ENCODE data around the gene GNG4.

Gene GNG4

DNA sequence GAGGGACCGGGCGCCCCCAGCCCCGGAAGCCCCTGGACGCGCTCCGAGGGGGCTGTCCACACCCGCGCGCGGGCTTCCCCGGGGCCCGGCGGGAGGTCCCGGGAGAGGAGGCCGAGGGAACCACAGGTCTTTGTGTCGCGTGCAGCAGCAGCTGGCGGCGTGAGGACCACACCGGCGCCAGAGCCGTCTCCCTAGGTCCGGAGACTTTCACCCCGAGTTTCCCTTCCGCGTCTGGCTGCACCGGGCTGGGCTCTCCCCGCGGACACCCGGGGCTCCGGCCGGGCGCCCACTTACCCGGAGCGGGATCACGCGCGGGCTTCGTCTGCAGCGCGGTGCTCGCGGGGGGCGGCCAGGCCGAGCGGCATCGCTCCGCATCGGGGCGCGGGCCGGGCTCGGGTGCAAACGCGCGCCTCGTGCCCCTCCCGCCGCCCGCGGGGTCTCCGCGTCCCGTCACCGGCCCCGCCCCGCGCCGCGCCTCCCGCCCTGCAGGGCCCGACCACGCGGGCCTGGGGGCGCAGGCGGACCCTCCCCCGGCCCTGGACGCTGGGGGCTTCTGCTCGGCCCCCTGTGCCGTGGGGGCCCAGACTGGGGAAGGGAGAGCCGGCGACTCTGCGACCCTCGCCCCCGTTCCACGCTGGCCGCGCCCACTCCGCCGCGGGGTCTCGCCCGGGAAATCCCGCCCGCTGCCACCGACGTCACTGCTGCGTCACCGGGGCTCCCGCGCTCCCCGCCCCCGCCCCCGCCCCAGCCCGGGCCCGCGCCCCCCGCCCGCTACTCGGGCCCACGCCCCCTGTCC, at the start of gene GNG4:
Gene GNG4, minus strand, starts transcription at position 417 of the 796 bp plus-strand sequence. CDS start 65,946 bp downstream, outside the sequence.
- Histone ChIP-seq H3K27me3 (ENCODE audit: control insufficient read depth, insufficient read depth, low read length) (peaks cover 10% of the 10 kb centered on the region), H3K36me3 (ENCODE audit: control insufficient read depth, insufficient read depth, low read length) (no peaks in the 10 kb centered on the region), H3K4me3 (ENCODE audit: low read length) (peak within 1 kb of the TSS; percentile 62), H3K4me1 (ENCODE audit: control insufficient read depth, insufficient read depth, low read length) (no peaks in the 10 kb centered on the region), H3K27ac (ENCODE audit: low read depth, low read length) (no peak within 1 kb of the TSS), H3K9ac (ENCODE audit: low read length) (no peak within 1 kb of the TSS)

DNA sequence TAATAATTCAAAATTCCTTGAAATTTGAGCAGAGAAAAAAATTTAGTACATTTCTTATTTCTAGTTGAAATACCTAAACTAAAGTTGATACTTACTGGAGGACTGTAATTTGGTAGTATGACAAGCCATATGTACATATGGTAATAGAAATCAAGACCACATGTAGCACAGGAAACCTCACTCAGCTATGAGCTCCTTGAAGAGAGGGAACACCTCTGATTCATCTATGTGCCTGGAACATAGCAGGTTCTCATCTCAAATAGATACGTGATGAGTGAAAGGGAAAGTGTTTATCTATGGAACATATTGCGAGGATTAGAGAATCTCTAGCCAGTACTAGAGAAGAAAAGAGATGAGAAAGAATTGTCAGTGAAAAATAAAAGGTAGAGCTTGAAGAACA, 47.9 kb upstream of the GNG4 start:
- Histone ChIP-seq H3K27me3 (ENCODE audit: control insufficient read depth, insufficient read depth, low read length) (no peaks in the 10 kb centered on the region), H3K4me3 (ENCODE audit: low read length) (no peak overlapping the region), H3K4me1 (ENCODE audit: control insufficient read depth, insufficient read depth, low read length) (no peaks in the 10 kb centered on the region), H3K9ac (ENCODE audit: low read length) (no peak overlapping the region), H3K27ac (ENCODE audit: low read depth, low read length) (no peak overlapping the region), H3K36me3 (ENCODE audit: control insufficient read depth, insufficient read depth, low read length) (peaks cover 11% of the 10 kb centered on the region)

DNA sequence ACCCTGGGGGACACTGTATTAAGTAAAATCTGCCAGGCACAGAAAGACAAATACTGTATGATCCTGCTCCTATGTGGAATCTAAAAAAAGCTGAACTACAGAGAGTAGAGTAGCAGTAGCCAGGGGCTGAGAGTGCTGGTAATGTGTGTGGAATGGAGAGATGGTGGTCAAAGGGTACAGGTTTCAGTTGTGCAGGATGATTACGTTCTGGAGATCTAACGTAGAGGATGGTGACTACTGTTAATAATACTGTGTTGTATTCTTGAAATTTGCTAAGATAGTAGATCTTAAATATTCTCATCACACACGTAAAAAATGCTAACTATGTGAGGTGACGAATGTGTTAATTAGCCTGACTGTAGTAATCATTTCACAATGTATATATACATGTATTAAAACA, 39.8 kb upstream of the GNG4 start:
- Histone ChIP-seq H3K36me3 (ENCODE audit: control insufficient read depth, insufficient read depth, low read length) (peaks cover 2% of the 10 kb centered on the region), H3K27ac (ENCODE audit: low read depth, low read length) (no peak overlapping the region), H3K4me3 (ENCODE audit: low read length) (no peak overlapping the region), H3K9ac (ENCODE audit: low read length) (no peak overlapping the region), H3K27me3 (ENCODE audit: control insufficient read depth, insufficient read depth, low read length) (no peaks in the 10 kb centered on the region), H3K4me1 (ENCODE audit: control insufficient read depth, insufficient read depth, low read length) (no peaks in the 10 kb centered on the region)

DNA sequence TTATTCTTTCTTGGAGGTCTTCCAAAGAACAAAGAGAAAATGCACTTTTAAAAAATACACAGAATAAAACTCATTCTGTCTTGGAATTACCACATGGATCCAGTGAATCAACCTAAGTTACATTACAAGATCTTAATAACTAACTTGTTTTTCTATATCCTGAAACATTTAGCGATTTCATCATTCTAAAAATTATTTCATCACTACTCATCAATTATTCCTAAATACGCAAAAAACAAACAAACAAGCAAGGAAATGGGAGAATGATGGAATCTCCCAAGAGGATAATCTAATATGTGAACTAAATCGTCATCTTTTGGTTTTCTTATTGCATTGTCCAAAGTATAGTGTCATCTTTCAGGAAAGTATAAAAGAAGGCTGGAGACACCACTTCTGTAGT, 38.5 kb upstream of the GNG4 start:
- H3K27me3 ChIP-seq (ENCODE audit: control insufficient read depth, insufficient read depth, low read length), result no peaks in the 10 kb centered on the region
- no peak overlapping the region for H3K9ac ChIP-seq (ENCODE audit: low read length)
- no peak overlapping the region for H3K4me3 ChIP-seq (ENCODE audit: low read length)
- H3K4me1 ChIP-seq (ENCODE audit: control insufficient read depth, insufficient read depth, low read length), result no peaks in the 10 kb centered on the region
- no peak overlapping the region for H3K27ac ChIP-seq (ENCODE audit: low read depth, low read length)
- peaks cover 2% of the 10 kb centered on the region for H3K36me3 ChIP-seq (ENCODE audit: control insufficient read depth, insufficient read depth, low read length)

DNA sequence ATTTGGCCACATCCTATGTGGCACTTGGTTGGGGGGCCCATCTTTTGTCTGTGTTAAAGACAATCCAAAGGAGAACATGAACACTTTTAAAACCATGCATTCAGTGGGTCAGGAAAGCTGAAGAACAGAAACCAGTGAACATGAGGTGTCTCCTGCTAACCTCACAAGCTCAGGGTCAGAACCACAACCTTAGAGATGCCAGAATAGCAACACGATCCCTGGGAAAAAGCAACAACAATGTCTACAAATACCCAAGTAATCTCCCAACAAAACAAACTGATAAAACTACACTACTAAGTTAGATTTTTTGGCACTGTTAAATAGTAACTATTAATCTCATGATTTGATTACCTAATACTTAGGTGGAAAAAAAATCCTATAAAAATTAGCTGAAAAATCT, 34.1 kb upstream of the GNG4 start:
- peaks cover 6% of the 10 kb centered on the region for H3K36me3 ChIP-seq (ENCODE audit: control insufficient read depth, insufficient read depth, low read length)
- H3K4me3 ChIP-seq (ENCODE audit: low read length), result no peak overlapping the region
- no peak overlapping the region for H3K27ac ChIP-seq (ENCODE audit: low read depth, low read length)
- H3K4me1 ChIP-seq (ENCODE audit: control insufficient read depth, insufficient read depth, low read length), result no peaks in the 10 kb centered on the region
- no peaks in the 10 kb centered on the region for H3K27me3 ChIP-seq (ENCODE audit: control insufficient read depth, insufficient read depth, low read length)
- no peak overlapping the region for H3K9ac ChIP-seq (ENCODE audit: low read length)

DNA sequence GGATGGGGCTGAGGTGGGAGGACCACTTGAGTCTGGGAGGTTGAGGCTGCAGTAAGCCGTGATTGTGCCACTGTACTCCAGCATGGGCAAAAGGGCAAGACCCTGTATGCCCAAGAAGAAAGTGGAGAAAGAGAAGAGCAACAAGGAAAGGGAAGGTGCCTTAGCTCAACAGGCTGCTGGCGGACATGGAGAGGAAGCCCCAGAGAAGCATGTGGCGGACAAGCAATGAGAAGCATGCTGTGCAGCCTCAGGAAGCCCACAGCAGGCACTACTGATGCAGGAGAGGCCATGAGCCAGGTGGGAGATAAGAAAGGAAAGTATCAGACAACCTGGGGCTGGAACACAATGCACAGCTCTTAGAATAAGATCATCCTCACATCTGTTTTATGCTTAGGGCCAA, 32.6 kb upstream of the GNG4 start:
- Histone ChIP-seq H3K4me1 (ENCODE audit: control insufficient read depth, insufficient read depth, low read length) (no peaks in the 10 kb centered on the region), H3K36me3 (ENCODE audit: control insufficient read depth, insufficient read depth, low read length) (peaks cover 6% of the 10 kb centered on the region), H3K27ac (ENCODE audit: low read depth, low read length) (no peak overlapping the region), H3K27me3 (ENCODE audit: control insufficient read depth, insufficient read depth, low read length) (no peaks in the 10 kb centered on the region), H3K9ac (ENCODE audit: low read length) (no peak overlapping the region), H3K4me3 (ENCODE audit: low read length) (no peak overlapping the region)

DNA sequence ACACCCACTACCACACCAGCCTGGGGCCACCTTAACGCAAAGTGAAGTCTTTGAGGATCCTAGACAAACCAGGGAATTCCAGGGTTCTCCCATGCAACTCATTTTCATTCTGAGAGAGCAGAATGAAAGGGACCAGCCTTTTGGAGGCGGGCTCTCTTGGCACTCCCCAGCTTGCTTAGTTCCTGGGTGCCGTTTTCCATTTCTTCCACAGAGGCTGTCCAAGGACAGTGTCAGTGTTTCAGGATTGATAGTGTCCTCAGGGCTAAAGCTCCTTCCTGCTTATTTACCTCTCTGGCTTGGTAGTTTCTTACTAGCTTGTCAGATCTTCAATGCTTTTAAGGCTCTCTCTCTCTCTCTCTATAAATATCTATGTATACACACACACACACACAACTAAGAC, 30.1 kb upstream of the GNG4 start:
- Histone ChIP-seq H3K4me1 (ENCODE audit: control insufficient read depth, insufficient read depth, low read length) (no peaks in the 10 kb centered on the region), H3K27me3 (ENCODE audit: control insufficient read depth, insufficient read depth, low read length) (no peaks in the 10 kb centered on the region), H3K9ac (ENCODE audit: low read length) (no peak overlapping the region), H3K4me3 (ENCODE audit: low read length) (no peak overlapping the region), H3K27ac (ENCODE audit: low read depth, low read length) (no peak overlapping the region), H3K36me3 (ENCODE audit: control insufficient read depth, insufficient read depth, low read length) (peaks cover 3% of the 10 kb centered on the region)

DNA sequence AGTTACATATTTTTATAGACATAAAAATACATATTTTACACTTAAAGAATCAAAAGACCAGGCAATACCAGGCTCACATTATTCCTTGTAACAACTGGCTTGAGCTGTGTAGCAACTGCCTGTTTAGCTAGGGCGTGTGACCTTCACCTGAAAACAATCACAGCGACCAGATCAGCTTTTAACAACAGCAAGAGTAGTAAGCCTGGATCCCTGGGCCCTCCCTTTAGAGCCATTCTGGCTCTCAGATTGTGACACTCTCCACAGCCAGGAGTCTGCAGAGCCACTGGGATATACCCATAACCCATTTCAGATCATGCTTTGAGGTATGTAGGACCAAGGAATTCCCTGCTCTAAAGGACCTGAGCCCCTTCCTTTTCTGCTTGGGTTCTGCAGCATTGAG, 29.4 kb upstream of the GNG4 start:
- no peak overlapping the region for H3K4me3 ChIP-seq (ENCODE audit: low read length)
- H3K4me1 ChIP-seq (ENCODE audit: control insufficient read depth, insufficient read depth, low read length), result no peaks in the 10 kb centered on the region
- H3K36me3 ChIP-seq (ENCODE audit: control insufficient read depth, insufficient read depth, low read length), result peaks cover 3% of the 10 kb centered on the region
- no peak overlapping the region for H3K9ac ChIP-seq (ENCODE audit: low read length)
- no peaks in the 10 kb centered on the region for H3K27me3 ChIP-seq (ENCODE audit: control insufficient read depth, insufficient read depth, low read length)
- H3K27ac ChIP-seq (ENCODE audit: low read depth, low read length), result no peak overlapping the region

DNA sequence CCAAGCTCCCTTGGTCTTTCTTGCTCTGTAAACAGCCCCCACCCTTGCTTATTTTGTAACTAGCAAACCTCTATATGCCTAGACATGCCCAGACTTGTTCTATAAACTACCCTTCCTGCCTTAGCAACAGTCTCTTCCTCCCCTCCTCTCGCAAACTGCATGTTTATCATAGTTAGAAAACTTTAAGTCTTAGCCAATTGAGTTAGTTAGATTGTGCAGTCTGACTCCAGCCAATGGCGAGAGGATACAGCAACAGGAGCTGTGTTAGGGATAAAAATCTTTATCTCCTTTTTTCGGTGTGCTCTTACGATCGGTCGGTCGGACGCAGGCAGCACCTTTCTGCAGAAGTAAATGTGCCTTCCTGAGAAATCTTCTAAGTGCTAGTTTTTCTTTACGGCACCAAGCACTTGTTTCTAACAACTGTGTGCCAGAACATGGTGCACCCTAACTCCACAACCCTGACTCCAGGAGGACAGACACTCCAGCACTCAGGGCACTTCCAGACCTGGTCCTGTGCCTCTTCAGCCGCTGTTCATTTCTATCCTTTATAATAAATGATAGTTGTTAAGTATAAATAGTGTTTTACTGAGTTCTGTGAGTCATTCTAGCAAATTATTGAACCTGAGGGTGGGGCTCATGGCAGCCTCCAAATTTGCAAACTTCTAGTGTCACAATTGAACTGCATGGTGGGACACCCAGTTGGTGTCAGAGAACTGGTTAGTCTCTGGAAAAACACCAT, 25.7 kb upstream of the GNG4 start:
- H3K27ac ChIP-seq (ENCODE audit: low read depth, low read length), result no peak overlapping the region
- H3K9ac ChIP-seq (ENCODE audit: low read length), result no peak overlapping the region
- H3K36me3 ChIP-seq (ENCODE audit: control insufficient read depth, insufficient read depth, low read length), result no peaks in the 10 kb centered on the region
- no peaks in the 10 kb centered on the region for H3K27me3 ChIP-seq (ENCODE audit: control insufficient read depth, insufficient read depth, low read length)
- no peaks in the 10 kb centered on the region for H3K4me1 ChIP-seq (ENCODE audit: control insufficient read depth, insufficient read depth, low read length)
- no peak overlapping the region for H3K4me3 ChIP-seq (ENCODE audit: low read length)

DNA sequence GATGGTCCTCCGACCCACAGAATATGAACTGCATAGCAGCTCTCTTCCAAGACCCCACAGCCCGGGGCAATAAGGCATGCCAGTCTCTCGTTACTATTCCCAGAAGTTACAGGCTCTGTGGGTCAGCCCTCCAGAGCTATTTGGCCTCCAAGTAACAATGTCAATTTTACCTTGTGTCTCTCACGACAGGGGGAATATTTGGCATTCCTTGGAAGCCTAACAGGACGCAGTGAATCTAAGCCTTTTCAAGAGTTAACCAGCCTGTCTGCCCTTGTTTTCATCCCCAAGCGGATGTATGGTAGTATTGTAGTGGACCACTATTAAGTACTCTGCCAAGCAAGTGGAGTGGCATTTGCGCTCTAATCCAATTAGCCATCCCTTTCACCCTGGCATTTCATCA, 24.4 kb upstream of the GNG4 start:
- Histone ChIP-seq H3K36me3 (ENCODE audit: control insufficient read depth, insufficient read depth, low read length) (no peaks in the 10 kb centered on the region), H3K27me3 (ENCODE audit: control insufficient read depth, insufficient read depth, low read length) (no peaks in the 10 kb centered on the region), H3K4me3 (ENCODE audit: low read length) (no peak overlapping the region), H3K9ac (ENCODE audit: low read length) (no peak overlapping the region), H3K4me1 (ENCODE audit: control insufficient read depth, insufficient read depth, low read length) (no peaks in the 10 kb centered on the region), H3K27ac (ENCODE audit: low read depth, low read length) (no peak overlapping the region)

DNA sequence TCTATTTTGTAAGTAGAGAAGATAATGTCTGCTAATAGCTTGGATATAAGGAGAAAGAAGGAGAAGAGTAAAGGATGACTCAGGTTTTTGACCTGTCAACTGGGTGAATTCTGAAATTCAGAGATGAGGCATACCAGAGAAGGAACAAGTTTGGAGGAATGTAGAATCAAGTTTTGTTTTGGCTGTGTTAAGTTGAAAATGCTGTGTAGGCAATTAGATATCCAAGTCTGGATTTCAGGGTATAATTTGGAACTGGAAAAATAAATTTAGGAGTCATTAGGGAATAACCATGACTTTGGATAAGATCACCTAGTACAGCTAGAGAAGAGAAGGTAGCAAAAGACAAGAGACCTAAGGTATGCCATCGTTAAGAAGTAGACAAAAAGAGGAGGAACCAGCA, 22.4 kb upstream of the GNG4 start:
- Histone ChIP-seq H3K27ac (ENCODE audit: low read depth, low read length) (no peak overlapping the region), H3K4me3 (ENCODE audit: low read length) (no peak overlapping the region), H3K27me3 (ENCODE audit: control insufficient read depth, insufficient read depth, low read length) (no peaks in the 10 kb centered on the region), H3K36me3 (ENCODE audit: control insufficient read depth, insufficient read depth, low read length) (no peaks in the 10 kb centered on the region), H3K9ac (ENCODE audit: low read length) (no peak overlapping the region), H3K4me1 (ENCODE audit: control insufficient read depth, insufficient read depth, low read length) (no peaks in the 10 kb centered on the region)

DNA sequence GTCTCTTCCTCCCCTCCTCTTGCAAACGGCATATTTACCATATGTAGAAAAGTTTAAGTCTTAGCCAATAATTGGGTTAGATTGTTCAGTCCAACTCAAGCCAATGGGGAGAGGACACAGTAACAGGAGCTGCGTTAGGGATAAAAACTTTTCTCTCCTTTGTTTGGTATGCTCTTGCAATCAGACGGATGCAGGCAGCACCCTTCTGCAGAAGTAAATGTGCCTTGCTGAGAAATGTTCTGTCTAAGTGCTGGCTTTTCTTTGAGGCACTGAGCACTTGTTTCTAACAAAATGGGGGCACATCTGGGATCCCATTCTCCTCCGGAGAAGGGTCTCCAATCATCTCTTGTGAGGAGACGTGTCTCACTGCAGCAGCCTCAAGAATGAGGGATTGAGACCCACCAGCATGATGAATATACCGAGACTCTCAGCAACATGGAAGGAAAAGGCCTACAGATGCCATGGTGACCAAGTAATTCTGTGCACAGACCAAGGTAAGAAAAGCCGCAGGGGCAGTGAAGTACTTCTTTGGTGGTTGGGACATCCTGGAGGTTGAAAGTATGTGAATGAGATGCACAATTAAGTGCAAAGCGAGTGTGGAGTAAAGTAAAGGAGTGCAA, 20.7 kb upstream of the GNG4 start:
- Histone ChIP-seq H3K36me3 (ENCODE audit: control insufficient read depth, insufficient read depth, low read length) (no peaks in the 10 kb centered on the region), H3K9ac (ENCODE audit: low read length) (no peak overlapping the region), H3K4me1 (ENCODE audit: control insufficient read depth, insufficient read depth, low read length) (no peaks in the 10 kb centered on the region), H3K27me3 (ENCODE audit: control insufficient read depth, insufficient read depth, low read length) (no peaks in the 10 kb centered on the region), H3K4me3 (ENCODE audit: low read length) (no peak overlapping the region), H3K27ac (ENCODE audit: low read depth, low read length) (no peak overlapping the region)

All from rectal smooth muscle tissue (tissue), 1 donor.